ENCODE measurements around the gene ZFP1.
"Not testable (repeated sequence)": the region's sequence is repeated elsewhere in the genome, so short reads cannot be mapped to it uniquely, and the experiment has no call there.

Gene ZFP1

GRCh38 chr16:75205961-75206748, 57.8 kb downstream of the ZFP1 start:
- not testable (repeated sequence) for DNase-seq

- DNase-seq: no peak
These were observed 58.6 kb downstream of the ZFP1 start, which contains the start of gene CTRB2 for GRCh38 chr16:75206749-75207451. CTRB2 (minus strand) TSS chr16:75207161; CDS start chr16:75207141, 20 bp downstream.

- no peak for DNase-seq
These were observed 59.5 kb downstream of the ZFP1 start for GRCh38 chr16:75207831-75208230.

- DNase-seq: no peak
These were observed 60.0 kb downstream of the ZFP1 start for GRCh38 chr16:75208242-75208825.

- DNase-seq: no peak
These were observed 60.7 kb downstream of the ZFP1 start for GRCh38 chr16:75208861-75209505.

- not testable (repeated sequence) for DNase-seq
These were observed 61.2 kb downstream of the ZFP1 start for GRCh38 chr16:75209514-75209913.

GRCh38 chr16:75209944-75210343, 61.6 kb downstream of the ZFP1 start:
- DNase-seq: no peak

- DNase-seq: not testable (repeated sequence)
These were observed 63.0 kb downstream of the ZFP1 start for GRCh38 chr16:75211286-75211685.

- no peak for DNase-seq
These were observed 67.8 kb downstream of the ZFP1 start for GRCh38 chr16:75216127-75216526.

GRCh38 chr16:75216576-75216975, 68.3 kb downstream of the ZFP1 start:
- DNase-seq: no peak

- DNase-seq: no peak
These were observed 69.1 kb downstream of the ZFP1 start for GRCh38 chr16:75217389-75217851.

GRCh38 chr16:75218256-75219076, 70.1 kb downstream of the ZFP1 start, which contains the start of gene CTRB1:
CTRB1 (plus strand) TSS chr16:75218988; CDS start chr16:75219008, 20 bp downstream.
- DNase-seq: no peak

GRCh38 chr16:75219088-75219487, 70.8 kb downstream of the ZFP1 start:
- no peak for DNase-seq

- no peak for DNase-seq
These were observed 71.5 kb downstream of the ZFP1 start for GRCh38 chr16:75219838-75220237.
